Keratinocyte (primary cell): ENCODE results near the gene MEIS3. TPM values are rescaled to one million over a fixed set of nuclear protein-coding genes. Genes with fewer than 3 reads are reported as not detected.
A peak's percentile ranks its signal among the peaks of the same experiment; 100 is the strongest.

ENCODE experiments used
- DNase-seq: peaks from one replicate; pipeline ENCODE4 v3.0.0-alpha.2; 2011; ENCODE audit warnings: low read depth, missing footprints, low spot score
- FAIRE-seq: peaks from 2 replicates; lab custom pipeline; 2011; peaks lifted over from hg19 to GRCh38; lab: Jason Lieb, UNC
- H2AFZ ChIP-seq: 2 replicates; pipeline ENCODE4 v1.6.0; 2012; ENCODE audit warnings: low read length, control low read depth, inconsistent platforms; ENCODE audit not compliant: control insufficient read depth
- H3K27ac ChIP-seq: 2 replicates; pipeline ENCODE4 v1.5.1; 2011; ENCODE audit warnings: low read length; ENCODE audit not compliant: control insufficient read depth, insufficient read depth
- H3K27me3 ChIP-seq: 3 replicates; pipeline ENCODE4 v1.6.0; 2011; ENCODE audit warnings: low read length; ENCODE audit not compliant: control insufficient read depth, insufficient read depth; ENCODE audit errors: extremely low read depth
- H3K36me3 ChIP-seq, 2 experiments: 2 replicates in 1 of 2; 3 replicates in 1 of 2; pipeline ENCODE4 v1.5.1; 2011; ENCODE audit warnings: low read length in 2 of 2, mild to moderate bottlenecking in 1 of 2; ENCODE audit not compliant: control insufficient read depth in 2 of 2, insufficient read depth in 2 of 2; ENCODE audit errors: extremely low read depth in 1 of 2
- H3K4me1 ChIP-seq: 3 replicates; pipeline ENCODE4 v1.5.1; 2011; ENCODE audit warnings: low read length; ENCODE audit not compliant: control insufficient read depth, insufficient read depth; ENCODE audit errors: extremely low read depth
- H3K4me2 ChIP-seq: 3 replicates; pipeline ENCODE4 v1.6.0; 2011; ENCODE audit warnings: low read depth, low read length; ENCODE audit not compliant: control insufficient read depth, insufficient read depth; ENCODE audit errors: extremely low read depth
- H3K4me3 ChIP-seq, 3 experiments: fragments of 200-600 bp in 1 of 3; sonication (generic) in 1 of 3; 2 replicates in 2 of 3; 3 replicates in 1 of 3; pipeline ENCODE4 v1.5.1; 2011 to 2016; ENCODE audit warnings: low read length in 3 of 3, mild to moderate bottlenecking in 3 of 3, control low read depth in 2 of 3, inconsistent platforms in 1 of 3, low read depth in 1 of 3, mixed read lengths in 1 of 3, mixed run types in 1 of 3, moderate library complexity in 1 of 3; ENCODE audit not compliant: control insufficient read depth in 2 of 3, insufficient read depth in 2 of 3; ENCODE audit errors: extremely low read depth in 1 of 3
- H3K79me2 ChIP-seq: 2 replicates; pipeline ENCODE4 v1.6.0; 2012; ENCODE audit warnings: low read length; ENCODE audit not compliant: control insufficient read depth, insufficient read depth
- H3K9ac ChIP-seq: 3 replicates; pipeline ENCODE4 v1.6.0; 2011; ENCODE audit warnings: low read length; ENCODE audit not compliant: control insufficient read depth, insufficient read depth; ENCODE audit errors: extremely low read depth
- H3K9me1 ChIP-seq: 3 replicates; pipeline ENCODE4 v1.6.0; 2011; ENCODE audit warnings: low read length; ENCODE audit not compliant: control insufficient read depth, insufficient read depth; ENCODE audit errors: extremely low read depth
- H3K9me3 ChIP-seq: 2 replicates; pipeline ENCODE4 v1.5.1; 2012; ENCODE audit warnings: low read depth, low read length; ENCODE audit not compliant: control insufficient read depth
- H4K20me1 ChIP-seq: 3 replicates; pipeline ENCODE4 v1.6.0; 2011; ENCODE audit warnings: low read length; ENCODE audit not compliant: control insufficient read depth, insufficient read depth; ENCODE audit errors: extremely low read depth
- EZH2 ChIP-seq: IDR thresholded peaks from one replicate; pipeline ENCODE4 v1.6.1; 2012; ENCODE audit warnings: inconsistent platforms, mild to moderate bottlenecking, low read length, moderate library complexity
- dilution Hi-C: fragments of 300-500 bp; cut with MboI; formaldehyde crosslinking; loops from one replicate; pipeline ENCODE4 v1.7.0; 2020; ENCODE audit warnings: low sequenced_read_pairs; ENCODE audit not compliant: extremely low pct_ligation_motif_present
- polyA plus RNA-seq, 5 experiments: library from polyadenylated mRNA; depleted of rRNA in 3 of 5; stranded (reverse) in 3 of 5; stranded (forward) in 1 of 5; unstranded in 1 of 5; fragments of >200 nt; gene quantifications; 1 replicate in 1 of 5; 2 replicates in 3 of 5; 3 replicates in 1 of 5; pipeline versions ENCODE4 v1.2.1 to v1.2.3, GENCODE V29; 2011 to 2012; ENCODE audit warnings: missing spikeins in 2 of 5, low read depth in 1 of 5, low replicate concordance in 1 of 5
- TF ChIP-seq, protein P1 (sequence below), 3 experiments: IDR thresholded peaks in 1 of 3; conservative IDR thresholded peaks in 1 of 3; optimal IDR thresholded peaks in 1 of 3; 2 replicates in 2 of 3; 3 replicates in 1 of 3; pipeline versions ENCODE3 to v1.5.1; 2011; ENCODE audit warnings: low read length in 3 of 3, mild to moderate bottlenecking in 3 of 3, moderate library complexity in 2 of 3, control low read depth in 1 of 3, inconsistent platforms in 1 of 3; ENCODE audit not compliant: insufficient read depth in 2 of 3; ENCODE audit errors: extremely low read depth in 1 of 3

The MEIS3 gene
- polyA plus RNA-seq, 1 donor (not counting 4 experiments of a cell fraction or from before 2014, with no cell fraction given): 1.7 TPM

DNA sequence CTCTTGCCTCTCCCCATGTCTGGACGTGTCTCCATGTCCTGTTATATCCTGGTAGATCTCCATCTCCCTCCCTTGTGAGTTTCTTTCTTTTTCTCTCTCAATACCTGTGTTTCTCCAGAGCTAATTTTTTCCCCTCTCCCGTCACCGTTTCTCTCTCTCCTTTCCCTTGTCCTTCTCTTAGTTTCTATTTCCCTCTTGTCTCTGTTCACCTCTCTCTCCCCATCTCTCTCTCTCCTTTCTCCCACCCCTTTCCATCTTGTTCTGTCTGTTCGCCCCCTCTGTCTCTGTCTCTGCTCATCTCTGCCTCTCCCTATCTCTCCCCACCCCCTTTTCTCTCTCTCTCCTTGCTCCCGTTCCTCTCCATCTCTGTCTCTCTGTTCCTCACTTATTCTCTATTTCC, 39.3 kb upstream of the MEIS3 start:
- no peaks in the 10 kb centered on the region for H3K4me1 ChIP-seq
- no peaks in the 10 kb centered on the region for H3K79me2 ChIP-seq
- no peak overlapping the region for H2AFZ ChIP-seq
- no peak overlapping the region for H3K9ac ChIP-seq
- dilution Hi-C loops: no loop called here
- no peaks in the 10 kb centered on the region for H4K20me1 ChIP-seq
- FAIRE-seq: no peak
- no peak for DNase-seq
- no peaks in the 10 kb centered on the region for H3K36me3 ChIP-seq
- peaks cover 39% of the 10 kb centered on the region for H3K27me3 ChIP-seq
- H3K9me3 ChIP-seq: peaks cover 8% of the 10 kb centered on the region
- no peaks in the 10 kb centered on the region for H3K9me1 ChIP-seq
- H3K27ac ChIP-seq: no peak overlapping the region
- H3K4me2 ChIP-seq: no peak overlapping the region
- H3K4me3 ChIP-seq: no peak overlapping the region
- TF ChIP-seq, protein P1, sequence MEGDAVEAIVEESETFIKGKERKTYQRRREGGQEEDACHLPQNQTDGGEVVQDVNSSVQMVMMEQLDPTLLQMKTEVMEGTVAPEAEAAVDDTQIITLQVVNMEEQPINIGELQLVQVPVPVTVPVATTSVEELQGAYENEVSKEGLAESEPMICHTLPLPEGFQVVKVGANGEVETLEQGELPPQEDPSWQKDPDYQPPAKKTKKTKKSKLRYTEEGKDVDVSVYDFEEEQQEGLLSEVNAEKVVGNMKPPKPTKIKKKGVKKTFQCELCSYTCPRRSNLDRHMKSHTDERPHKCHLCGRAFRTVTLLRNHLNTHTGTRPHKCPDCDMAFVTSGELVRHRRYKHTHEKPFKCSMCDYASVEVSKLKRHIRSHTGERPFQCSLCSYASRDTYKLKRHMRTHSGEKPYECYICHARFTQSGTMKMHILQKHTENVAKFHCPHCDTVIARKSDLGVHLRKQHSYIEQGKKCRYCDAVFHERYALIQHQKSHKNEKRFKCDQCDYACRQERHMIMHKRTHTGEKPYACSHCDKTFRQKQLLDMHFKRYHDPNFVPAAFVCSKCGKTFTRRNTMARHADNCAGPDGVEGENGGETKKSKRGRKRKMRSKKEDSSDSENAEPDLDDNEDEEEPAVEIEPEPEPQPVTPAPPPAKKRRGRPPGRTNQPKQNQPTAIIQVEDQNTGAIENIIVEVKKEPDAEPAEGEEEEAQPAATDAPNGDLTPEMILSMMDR (optimal IDR thresholded peaks at IDR 0.05 in 1 of 3, IDR thresholded peaks at IDR 0.05 in 1 of 3, conservative IDR thresholded peaks at IDR 0.05 in 1 of 3; ENCODE audit: extremely low read depth in 1 of 3, insufficient read depth in 2 of 3, low read length in 3 of 3): no peak
- TF ChIP-seq EZH2: no peak

DNA sequence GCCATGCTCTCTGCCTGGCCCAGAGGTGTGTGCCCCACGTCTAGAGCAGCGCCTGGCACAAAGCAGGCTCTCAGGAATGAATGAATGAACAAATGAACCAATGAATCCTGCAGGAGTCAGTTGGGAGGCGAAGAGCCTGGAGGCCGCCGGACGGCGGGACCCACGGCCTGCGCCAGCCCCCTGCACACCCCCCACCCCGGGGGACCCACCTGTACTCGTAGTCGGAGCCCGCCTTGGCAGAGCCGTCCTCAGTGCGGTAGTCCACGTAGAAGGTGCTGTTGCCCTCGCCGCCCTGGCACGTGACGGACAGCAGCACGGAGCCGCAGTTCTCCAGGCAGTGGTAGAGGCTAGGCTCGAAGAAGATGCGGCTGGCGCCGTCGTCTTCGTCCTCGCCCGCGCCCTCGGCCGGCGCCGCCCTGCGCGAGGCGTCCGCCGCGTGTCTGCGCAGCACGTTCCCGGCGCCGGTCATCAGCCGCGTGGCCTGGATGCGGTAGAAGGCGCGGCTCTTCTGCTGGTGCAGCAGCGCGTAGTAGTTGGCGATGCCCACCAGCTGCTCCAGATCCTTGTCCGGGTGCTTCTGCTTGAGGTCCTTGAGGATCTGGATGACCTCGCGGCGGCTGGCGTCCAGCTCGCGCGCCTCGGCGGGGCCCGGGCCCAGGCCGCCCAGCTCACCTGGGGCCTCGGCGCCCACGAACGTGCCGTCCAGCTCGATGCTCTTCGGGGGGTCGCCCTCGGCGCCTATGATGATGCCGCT, 37.6 kb upstream of the MEIS3 start:
- H3K27ac ChIP-seq: no peak overlapping the region
- H3K4me1 ChIP-seq: no peaks in the 10 kb centered on the region
- H2AFZ ChIP-seq: no peak overlapping the region
- H3K4me3 ChIP-seq: no peak overlapping the region
- H3K79me2 ChIP-seq: no peaks in the 10 kb centered on the region
- DNase-seq (no peak), FAIRE-seq (no peak)
- peaks cover 8% of the 10 kb centered on the region for H3K9me3 ChIP-seq
- H3K27me3 ChIP-seq: peaks cover 42% of the 10 kb centered on the region
- TF ChIP-seq, protein P1 (optimal IDR thresholded peaks at IDR 0.05 in 1 of 3, IDR thresholded peaks at IDR 0.05 in 1 of 3, conservative IDR thresholded peaks at IDR 0.05 in 1 of 3; ENCODE audit: extremely low read depth in 1 of 3, insufficient read depth in 2 of 3, low read length in 3 of 3): no peak
- peak; percentile 86 for TF ChIP-seq EZH2
- no peak overlapping the region for H3K9ac ChIP-seq
- no peaks in the 10 kb centered on the region for H3K9me1 ChIP-seq
- no peak overlapping the region for H3K4me2 ChIP-seq
- H4K20me1 ChIP-seq: no peaks in the 10 kb centered on the region
- no peaks in the 10 kb centered on the region for H3K36me3 ChIP-seq
- dilution Hi-C loops: no loop called here
